GM18519 (cell line): ENCODE results near the gene TTYH3.
"Not testable (repeated sequence)": the region's sequence is repeated elsewhere in the genome, so short reads cannot be mapped to it uniquely, and the experiment has no call there.

Source experiments
- ATAC-seq: cut with Tn5 transposase; IDR thresholded peaks from one replicate; pipeline ENCODE4 v1.9.1; 2021; ENCODE audit warnings: mild to moderate bottlenecking, moderate library complexity; ENCODE audit not compliant: unreplicated experiment, low FRiP score

The TTYH3 gene

GRCh38 chr7:2631946-2632732 is at the start of gene TTYH3:
TSS of gene TTYH3 (plus strand) at chr7:2631986. CDS start at chr7:2632156, 170 bp downstream.
- peak; percentile 17 for ATAC-seq

DNA sequence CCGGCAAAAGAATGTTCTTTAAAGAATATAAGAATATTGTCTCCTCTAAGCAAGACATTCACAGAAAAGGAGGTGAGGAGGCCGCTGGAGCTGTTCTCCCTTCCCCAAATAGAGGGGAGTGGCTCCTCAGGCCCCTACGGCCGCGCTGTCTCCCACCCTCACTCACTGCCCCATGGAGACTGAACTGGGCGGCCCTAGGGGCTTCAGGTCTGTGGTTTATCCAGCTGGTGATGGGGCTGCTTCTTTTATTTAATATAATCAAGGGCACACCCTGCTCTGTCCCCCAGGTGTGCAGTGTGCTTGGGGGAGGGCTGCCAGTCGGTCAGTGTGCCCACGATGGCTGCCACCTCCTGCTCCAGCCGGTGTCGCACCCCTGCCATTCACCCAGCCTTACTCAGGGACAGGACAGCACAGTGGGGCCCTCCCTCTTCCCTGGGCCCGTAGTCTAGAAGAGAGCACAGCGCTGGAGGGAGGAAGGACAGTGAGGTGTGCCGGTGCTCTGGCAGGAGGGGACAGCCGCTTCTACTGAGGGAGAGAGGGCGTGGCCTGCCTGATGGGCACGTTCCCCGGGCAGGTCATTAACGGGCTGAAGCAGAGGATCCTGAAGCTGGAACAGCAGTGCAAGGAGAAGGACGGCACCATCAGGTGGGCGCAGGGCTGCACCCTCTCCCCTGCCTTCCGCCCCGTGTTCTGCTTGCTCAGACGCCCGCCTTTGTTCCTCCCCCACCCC is 49.6 kb upstream of the TTYH3 start:
- no peak for ATAC-seq

- ATAC-seq, result no peak
These were observed 47.8 kb upstream of the TTYH3 start for GRCh38 chr7:2583798-2584580.

DNA sequence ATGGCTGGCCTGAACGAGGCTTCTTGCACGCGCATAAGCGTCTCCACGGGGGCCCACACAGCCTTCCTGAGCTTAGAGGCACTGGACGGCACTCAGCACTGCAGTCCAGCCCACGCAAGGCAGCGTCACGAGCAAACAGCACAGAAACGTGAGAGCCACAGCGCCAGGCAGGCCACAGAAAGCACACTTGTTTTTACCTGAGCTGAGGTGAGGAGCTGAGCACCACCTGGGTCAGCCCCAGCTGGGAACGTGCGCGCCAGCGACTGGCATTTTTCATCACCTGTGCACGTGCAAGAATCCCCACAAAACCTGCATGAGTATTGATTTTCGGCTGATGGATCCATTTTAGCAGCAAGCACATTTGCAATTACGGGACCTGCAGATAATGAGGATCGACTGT is 46.3 kb upstream of the TTYH3 start:
- ATAC-seq, result no peak

DNA sequence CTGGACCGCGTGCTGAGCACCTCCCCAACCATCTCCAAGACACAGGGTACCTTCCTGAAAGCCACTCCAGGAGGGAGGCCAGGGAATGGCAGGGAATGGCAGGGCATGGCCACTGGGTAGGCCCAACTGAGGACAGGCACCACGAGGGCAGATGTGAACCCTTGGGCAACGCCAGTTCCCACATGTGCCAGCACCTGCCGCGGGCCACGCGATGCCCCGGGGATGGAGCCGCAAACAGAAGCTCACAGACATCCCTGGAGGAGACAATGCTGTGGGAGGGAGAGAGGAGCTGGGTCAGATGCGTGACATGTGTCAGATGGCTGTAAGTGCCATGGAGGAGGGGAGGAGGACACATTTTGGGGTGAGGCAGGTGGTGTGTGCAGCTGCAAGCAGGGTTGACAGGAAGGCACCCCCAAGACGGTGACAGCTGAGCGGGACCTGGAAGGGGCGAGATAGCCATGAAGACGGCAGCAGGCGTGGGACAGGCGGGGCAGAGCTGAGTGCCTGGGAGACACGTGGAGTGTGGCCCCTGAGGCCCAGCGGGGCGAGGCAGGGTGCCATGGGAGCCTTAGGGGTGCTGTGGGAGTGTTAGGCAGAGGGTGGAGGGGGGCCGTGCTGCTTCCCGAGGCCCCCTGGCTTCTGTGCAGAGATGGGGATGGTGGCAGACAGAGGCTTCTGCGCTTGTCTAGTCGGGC is 45.3 kb upstream of the TTYH3 start:
- ATAC-seq, result no peak

DNA sequence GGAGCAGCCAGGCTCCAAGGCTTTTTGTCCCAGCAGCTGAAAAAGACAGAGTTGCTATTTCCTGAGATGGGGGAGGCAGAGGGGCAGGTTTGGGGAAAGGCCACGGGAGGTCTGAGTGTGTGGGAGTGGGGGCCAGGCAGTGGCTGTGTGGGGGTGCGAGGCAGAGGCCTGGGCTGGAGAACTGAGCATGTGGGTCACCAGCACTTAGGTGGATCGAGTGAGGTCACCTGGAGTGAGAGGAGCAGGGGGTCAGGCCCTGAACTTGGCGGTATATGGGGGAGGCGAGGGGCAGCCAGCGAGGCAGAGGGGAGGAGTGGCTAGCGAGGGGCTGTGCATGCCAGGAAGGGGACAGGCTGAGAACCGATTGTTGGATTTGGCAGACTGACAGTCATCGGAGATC is 44.7 kb upstream of the TTYH3 start:
- no peak for ATAC-seq

GRCh38 chr7:2587778-2588177 is 44.0 kb upstream of the TTYH3 start:
- no peak for ATAC-seq

GRCh38 chr7:2589341-2589740 is 42.4 kb upstream of the TTYH3 start:
- ATAC-seq, result no peak

- not testable (repeated sequence) for ATAC-seq
These were observed 41.8 kb upstream of the TTYH3 start for GRCh38 chr7:2589941-2590340.

- ATAC-seq, result no peak
These were observed 39.4 kb upstream of the TTYH3 start for GRCh38 chr7:2592375-2592865.

DNA sequence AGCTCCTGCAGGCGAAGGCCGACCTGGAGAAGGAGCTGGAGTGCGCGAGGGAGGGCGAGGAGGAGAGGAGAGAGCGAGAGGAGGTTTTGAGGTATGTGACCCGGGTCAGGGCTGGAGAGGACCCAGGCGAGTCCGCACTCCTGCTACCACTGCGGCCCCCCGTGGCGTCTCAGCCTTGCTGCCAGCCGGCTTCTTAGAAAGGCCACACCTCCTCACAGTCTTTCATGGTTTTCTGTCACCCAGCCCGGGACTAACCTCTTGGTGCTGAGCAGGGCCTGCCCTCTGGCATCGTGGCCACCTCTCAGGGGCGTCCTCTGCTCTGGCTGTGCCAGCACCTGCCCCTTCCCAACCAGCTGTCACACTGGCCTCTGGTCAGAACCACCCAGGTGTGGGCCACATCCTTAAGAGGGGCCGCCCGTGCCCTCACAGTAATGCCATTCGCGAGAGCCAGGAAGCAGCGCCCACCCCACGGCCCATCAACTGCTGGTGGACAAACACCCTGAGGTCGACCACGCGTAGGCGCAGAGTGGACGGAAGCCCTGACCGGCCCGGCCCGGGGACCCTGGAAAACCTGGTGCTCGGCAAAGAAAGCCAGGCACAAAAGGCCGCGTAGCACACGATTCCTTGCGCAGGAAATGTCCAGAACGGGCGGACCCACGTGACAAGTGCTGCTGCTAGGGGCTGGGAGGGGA is 38.6 kb upstream of the TTYH3 start:
- no peak for ATAC-seq

DNA sequence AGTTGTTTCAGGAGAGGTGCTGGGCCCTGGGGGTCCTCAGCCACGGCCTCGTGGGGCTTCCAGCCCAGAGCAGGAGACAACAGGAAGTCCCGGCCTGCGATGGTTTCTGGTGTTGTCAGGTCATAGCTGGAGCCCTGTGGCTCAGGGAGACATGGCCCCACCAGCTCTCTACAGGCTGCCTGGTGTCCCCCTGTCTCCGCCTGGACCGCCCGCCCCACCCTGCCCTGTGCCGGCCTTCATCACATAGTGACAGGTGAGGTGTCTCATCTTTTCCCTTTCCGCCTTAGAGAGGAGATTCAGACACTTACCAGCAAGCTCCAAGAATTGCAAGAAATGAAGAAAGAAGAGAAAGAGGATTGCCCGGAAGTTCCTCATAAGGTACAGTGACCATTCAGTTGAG is 37.2 kb upstream of the TTYH3 start:
- ATAC-seq, result no peak

DNA sequence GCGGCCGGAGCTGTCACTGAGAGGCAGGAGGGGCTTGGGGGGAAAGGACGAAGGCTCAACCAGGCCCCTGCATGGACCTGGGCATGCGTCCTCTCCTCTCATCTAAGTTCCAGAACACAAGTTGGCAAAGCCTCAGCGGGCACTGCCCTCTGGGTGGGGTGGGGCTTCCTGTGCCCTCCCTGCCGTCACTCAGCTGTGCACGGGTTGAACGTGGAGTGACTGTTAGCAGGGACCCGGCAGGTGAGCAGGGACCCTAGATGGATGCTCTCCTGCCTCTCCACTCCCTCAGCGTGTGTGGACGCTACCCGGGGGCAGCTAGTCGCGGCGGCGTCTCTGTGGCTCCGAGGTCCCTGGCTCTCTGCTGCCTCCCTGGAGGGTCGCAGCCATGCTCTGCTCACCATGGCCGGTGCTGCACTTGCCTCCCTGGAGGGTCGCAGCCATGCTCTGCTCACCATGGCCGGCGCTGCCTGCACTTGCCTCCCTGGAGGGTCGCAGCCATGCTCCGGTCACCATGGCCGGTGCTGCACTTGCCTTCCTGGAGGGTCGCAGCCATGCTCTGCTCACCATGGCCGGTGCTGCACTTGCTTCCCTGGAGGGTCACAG is 36.4 kb upstream of the TTYH3 start:
- no peak for ATAC-seq

- ATAC-seq, result no peak
These were observed 35.1 kb upstream of the TTYH3 start for GRCh38 chr7:2596464-2597272.

DNA sequence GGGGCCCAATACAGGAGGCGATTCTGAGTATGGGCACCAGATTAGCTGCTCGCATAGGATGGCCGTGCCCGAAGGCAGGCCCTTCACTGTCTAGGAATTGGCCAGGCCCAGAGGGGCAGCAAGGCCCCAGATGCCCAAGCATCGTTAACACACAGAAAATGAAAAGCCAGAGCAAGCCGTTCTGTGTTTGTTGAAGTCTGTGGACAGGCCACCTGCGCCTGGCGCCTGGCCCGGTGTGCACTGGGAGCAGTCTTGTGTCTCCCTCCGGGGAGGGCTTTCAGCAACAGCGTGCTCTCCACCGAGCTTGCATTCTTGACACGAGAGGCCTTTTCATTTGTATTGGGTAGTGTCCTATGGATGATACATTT is 34.5 kb upstream of the TTYH3 start:
- ATAC-seq, result no peak

GRCh38 chr7:2598154-2598823 is 33.5 kb upstream of the TTYH3 start:
- no peak for ATAC-seq

- ATAC-seq, result no peak
These were observed 30.7 kb upstream of the TTYH3 start for GRCh38 chr7:2601065-2601464.

GRCh38 chr7:2601907-2602306 is 29.9 kb upstream of the TTYH3 start:
- ATAC-seq, result no peak
